ENCODE results near the gene CAMTA1.

The CAMTA1 gene

GRCh38 chr1:6928106-6928885 lies 143.0 kb downstream of the CAMTA1 start:
- no peak for DNase-seq (ENCODE audit: low read depth)

DNA sequence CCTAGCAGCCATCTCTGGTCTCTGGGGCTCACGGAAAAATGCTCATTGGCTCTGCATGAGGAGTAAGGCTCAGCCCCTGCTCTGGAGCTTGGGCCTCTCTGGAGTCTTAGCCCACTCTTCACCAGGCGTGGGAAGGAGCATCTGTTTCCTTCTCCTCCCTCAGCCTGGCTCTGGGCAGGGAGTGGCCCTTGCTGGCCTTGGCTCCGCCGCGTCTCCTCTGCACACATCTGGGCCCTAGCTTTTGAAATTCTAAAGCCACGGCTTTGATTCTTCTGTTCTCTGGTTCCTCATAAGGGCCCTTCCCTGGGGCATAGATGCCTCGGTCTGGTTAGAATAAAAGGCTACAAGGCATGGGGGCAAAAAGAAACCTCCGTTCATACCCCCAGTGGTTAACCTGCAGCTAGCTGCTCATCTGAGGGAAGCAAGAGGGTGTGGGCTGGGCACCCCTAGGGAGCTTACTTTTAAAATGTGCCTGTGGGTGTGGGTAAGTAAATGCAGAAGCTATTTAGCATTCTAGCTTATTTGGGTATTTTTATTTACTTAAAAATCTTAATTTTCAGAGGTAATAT lies 145.6 kb downstream of the CAMTA1 start:
- DNase-seq (ENCODE audit: low read depth), result no peak

GRCh38 chr1:6935361-6935883 lies 150.2 kb downstream of the CAMTA1 start:
- DNase-seq (ENCODE audit: low read depth), result no peak

DNA sequence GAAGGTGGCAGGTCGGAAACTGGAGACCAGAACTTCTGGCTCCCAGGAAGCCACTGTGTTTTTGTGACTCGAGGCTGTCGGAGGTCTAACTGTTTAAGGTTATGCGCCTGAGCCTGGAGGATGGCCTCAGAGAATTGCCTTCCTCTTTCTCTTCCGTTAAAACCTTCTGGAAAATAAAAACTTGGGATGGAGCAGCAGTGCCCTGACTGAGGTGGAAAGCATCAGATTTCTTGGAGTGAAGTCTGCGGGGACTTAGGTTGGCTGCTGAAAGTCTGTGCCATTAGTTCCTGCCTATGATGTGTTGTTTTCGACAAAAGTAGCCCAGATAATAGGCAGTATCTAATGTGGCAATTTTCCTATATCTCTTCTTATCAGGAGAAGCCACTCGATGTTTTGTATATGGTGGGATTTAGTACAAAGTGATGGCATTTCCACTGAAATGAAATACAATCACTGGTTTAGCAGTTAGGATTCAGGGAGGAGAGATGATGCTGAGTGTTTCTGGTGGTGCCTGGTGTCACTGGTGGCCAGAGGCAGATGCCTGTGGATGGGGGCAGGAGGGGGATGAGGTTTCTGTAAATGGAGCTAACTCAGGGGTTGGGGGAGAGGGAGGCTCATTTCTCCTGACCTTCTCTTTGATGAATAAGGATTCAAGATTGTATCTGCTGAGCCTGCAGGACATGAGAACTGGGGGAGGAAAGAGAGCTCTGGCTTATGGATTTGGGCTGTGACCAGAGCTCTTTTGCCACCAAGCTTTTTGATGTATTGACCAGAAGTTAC lies 150.8 kb downstream of the CAMTA1 start:
- DNase-seq (ENCODE audit: low read depth), result no peak

- DNase-seq (ENCODE audit: low read depth), result no peak
Observed at GRCh38 chr1:6937048-6937447, 151.8 kb downstream of the CAMTA1 start.

GRCh38 chr1:6939363-6939762 lies 154.1 kb downstream of the CAMTA1 start:
- no peak for DNase-seq (ENCODE audit: low read depth)

GRCh38 chr1:6941786-6942185 lies 156.5 kb downstream of the CAMTA1 start:
- no peak for DNase-seq (ENCODE audit: low read depth)

DNA sequence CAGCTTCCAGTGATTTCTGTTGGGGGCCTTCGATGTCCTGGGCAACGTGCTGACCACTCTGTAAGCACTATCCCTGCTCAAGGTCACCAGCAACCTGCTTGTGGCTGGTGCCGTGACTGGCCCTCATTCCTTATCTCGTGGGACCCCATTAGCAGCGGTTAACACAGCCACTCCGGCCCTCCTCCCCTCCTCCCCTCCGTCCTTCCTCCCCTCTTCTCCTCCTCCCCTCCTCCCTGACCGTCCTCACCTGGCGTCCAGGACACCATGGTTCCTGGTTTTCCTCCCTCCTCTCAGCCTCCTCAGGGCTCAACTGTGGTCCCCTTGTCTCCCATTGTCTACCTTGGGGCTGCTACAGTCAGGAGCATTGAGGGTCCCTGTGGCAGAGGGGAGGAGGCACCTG lies 157.7 kb downstream of the CAMTA1 start:
- no peak for DNase-seq (ENCODE audit: low read depth)

DNA sequence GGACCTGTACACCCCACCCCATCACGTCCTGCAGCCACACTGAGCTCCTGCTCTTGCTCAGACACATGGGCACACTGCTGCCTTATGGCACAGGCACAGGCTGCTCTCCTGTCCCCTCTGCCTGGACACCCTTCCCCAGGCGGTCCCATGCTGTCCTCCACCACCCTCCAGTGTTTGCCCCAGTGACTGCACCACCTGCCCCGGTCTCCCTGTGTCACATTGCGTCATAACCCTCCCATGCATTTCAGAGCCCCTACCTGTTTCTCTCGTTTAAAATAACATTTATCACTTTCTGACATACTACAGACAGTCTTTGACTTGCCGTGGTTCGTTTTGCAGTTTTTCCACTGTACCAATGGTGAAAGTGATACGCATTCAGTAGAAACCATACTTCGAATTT lies 159.2 kb downstream of the CAMTA1 start:
- DNase-seq (ENCODE audit: low read depth), result no peak

DNA sequence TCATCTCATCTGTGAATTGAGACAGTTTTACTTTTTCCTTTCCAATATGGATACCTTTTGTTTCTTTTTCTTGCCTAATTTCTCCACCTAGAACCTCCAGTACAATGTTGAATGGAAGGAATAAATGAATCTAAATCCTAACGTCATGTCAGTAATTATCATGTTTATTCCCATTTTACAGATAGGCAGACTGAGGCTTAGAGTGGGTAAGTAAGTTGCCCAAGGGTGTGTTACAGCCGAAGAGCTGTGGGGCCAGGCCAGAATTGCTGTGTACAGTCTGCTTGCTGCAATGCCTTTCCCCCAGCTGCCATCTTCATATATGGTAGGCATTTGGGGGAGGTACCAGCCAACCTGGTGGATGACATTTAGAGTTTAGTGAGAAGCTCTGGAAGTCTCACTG lies 162.7 kb downstream of the CAMTA1 start:
- no peak for DNase-seq (ENCODE audit: low read depth)

GRCh38 chr1:6948416-6948815 lies 163.2 kb downstream of the CAMTA1 start:
- no peak for DNase-seq (ENCODE audit: low read depth)

DNA sequence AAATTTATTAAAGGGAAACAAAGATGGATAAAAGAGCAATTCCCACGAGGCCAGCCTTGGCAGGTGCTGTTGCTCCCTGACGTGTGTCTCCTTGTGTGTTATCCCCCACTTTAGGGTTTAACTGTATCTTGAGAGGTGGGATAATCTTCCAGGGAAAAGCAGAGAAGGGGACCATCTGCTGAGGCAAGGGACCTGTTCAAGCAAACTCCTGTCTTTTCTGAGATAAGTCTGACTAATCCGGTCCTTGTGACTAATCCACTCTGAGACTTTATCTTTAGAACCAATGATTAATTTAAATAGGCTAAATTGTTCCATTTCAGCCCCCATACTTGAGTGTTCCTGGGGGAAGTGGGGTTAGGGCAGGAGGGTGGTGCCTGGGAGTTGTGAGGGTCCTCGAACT lies 163.6 kb downstream of the CAMTA1 start:
- DNase-seq (ENCODE audit: low read depth), result no peak

DNA sequence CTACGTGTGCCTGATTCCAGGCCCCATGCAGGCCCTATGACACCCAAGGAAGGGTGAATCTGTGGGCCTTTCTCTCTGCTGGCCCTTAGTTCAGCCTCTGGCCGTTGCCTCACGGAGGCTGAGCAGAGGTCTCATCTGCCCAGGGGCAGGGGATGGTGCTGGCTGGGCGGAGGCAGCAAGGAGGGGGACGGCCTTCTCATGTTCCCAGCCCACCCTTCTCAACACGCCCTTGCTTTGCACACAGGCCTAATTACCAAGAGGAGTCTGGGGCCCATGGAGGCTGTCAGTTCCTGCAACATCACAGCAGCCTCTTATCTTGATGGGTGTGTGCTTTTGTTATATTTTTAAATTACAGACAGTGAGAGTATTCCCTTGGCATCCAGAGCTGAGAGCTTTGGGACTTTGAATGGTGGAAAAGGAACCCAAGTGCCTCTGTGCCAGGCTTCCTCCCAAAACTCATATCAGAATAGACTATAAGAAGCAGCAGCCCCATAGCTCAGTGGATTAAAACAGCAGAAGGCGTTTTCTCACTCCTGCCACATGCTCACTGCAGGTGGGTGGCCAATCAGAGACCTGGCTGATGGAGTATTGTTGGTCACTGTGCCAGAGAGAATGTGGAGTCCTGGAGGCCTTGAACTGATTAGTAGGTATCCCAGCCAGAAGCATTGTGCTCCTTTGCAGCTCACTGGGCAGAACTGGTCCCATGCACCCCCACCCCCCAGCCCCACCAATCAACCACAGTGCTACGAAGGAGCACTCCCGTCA lies 164.9 kb downstream of the CAMTA1 start:
- DNase-seq (ENCODE audit: low read depth), result no peak

- no peak for DNase-seq (ENCODE audit: low read depth)
Observed at GRCh38 chr1:6951536-6951935, 166.3 kb downstream of the CAMTA1 start.

DNA sequence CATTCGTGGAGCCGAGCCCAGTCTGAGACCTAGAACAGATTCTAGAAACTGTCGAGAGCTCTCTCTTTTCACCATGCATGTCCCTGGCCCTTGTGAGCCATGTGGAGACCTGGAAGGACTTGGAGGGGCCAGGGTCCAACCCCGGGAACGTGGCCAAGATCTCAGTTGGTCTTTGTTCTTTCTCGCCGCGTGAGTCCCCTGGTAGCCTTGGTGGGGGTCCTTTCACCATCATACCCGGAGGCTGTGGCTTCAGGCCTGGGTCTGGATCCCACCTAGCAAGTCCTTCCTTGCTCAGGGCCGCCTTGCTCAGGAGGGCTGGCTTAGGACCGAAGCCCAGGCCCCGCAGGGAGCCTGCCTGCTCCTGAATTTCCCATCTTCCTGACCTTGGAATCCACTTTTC lies 168.0 kb downstream of the CAMTA1 start:
- no peak for DNase-seq (ENCODE audit: low read depth)

DNA sequence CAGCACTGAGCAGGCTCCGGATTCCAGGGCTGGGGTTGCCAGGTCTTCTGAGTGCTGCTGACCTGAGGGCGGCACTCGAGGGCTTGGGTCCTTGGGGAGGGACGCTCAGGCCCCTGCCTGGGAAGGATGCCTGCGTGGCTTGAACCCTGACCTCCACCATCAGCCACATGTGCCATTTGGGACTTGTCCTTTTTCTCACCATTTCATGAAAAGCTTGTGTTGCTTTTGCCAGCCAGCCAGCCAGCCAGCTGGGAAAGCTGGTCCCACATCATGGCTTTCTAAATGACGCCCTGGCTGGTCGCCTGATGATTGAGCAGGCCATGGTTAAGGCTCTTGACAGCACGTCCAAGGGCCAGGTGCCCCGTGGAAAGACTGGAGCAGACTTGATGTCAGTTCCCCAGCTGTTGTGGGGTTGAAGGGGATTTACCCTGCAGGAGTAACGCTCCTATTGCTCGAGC lies 168.7 kb downstream of the CAMTA1 start:
- DNase-seq (ENCODE audit: low read depth), result no peak

DNA sequence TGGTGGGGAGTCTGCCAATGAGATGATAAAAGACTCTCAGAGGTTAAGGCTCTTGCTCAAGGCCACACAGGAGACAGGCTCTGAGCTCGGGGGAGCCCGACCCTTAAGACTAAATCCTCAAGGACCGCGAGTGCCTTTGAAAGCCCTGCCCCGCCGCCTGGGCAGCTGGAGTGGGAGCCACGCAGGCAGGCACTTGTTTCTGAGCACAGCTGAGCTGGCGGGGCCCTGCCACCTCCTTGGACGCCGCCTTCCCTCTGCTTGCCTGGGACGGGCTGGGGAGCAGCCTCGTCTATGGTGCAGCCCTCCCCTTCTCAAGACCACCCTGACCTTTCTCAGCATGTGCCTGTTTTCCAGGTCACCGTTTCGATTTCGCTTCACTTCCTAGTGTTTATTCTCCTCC lies 169.3 kb downstream of the CAMTA1 start:
- DNase-seq (ENCODE audit: low read depth), result no peak

DNA sequence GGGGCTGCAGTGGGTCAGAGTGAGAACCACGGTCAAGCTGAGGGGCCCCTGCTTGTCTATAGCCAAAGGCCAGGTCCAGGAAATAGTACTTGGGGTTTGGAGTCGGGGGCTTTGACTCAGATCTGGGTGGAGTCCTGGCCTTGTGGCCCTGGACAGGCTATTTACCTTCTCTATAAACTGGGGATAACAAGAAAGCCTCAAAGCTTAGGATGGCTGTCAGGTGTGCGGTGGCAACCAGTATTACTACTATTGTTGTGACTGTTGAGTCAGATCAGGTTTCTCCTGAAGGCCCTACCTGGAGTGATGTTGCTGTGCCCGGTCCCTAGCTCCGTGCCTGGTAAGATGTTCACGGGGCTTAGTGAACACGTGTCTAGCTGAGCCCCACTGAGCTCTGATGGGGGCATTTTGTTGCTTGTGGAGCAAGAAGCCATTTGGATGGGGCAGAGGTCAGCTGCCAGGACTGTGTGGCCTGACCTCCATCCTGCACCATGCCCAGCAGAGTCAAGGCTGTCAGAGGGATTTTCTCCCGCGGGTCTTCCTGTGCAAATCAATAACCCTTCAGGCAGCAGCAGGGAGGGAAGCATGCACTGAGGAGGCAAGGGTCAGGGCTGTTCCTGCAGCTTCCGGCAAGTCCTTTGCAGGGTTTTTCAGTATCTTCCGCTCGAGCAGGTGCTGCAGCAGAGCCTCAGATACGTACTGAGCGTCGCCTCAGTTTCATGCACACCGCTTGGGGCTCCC lies 170.3 kb downstream of the CAMTA1 start:
- no peak for DNase-seq (ENCODE audit: low read depth)

GRCh38 chr1:6956488-6957159 lies 171.4 kb downstream of the CAMTA1 start:
- no peak for DNase-seq (ENCODE audit: low read depth)

DNA sequence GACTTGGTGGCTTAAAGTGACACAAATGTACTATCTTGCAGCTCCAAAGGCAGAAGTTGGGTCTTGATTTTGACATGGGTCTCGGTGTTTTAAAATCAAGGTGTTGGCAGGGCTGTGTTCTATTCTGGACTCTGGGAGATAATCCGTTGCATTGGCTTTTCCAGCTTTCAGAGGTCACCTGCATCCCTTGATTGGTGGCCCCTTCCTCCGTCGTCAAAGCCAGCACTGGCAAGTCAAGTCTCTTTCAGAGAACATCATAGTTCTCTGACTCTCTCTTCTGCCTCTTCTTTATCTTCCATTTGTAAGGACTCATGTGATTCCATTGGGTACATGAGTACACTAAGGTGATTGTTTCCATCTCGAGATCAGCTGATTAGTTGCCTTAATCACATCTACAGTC lies 172.1 kb downstream of the CAMTA1 start:
- no peak for DNase-seq (ENCODE audit: low read depth)
